Spinal cord (tissue), 10 donors: ENCODE results near the gene PITX2. TPM values are rescaled to one million over a fixed set of nuclear protein-coding genes. Genes with fewer than 3 reads are reported as not detected.

Source experiments
- DNase-seq, 6 donors: peaks; one replicate each; pipeline versions ENCODE4 v3.0.0 to v3.0.0-alpha.2; 2013 to 2015; ENCODE audit warnings: low spot score in 6 of 6, low read depth in 4 of 6
- H3K27ac ChIP-seq: one replicate; pipeline ENCODE4 v1.5.1; 2013; ENCODE audit warnings: low read depth, low read length, control low read depth
- H3K27me3 ChIP-seq: one replicate; pipeline ENCODE4 v1.6.1; 2013; ENCODE audit warnings: low read length; ENCODE audit not compliant: control insufficient read depth, insufficient read depth
- H3K36me3 ChIP-seq: one replicate; pipeline ENCODE4 v1.6.1; 2013; ENCODE audit warnings: low read length; ENCODE audit not compliant: control insufficient read depth, insufficient read depth
- H3K4me1 ChIP-seq: one replicate; pipeline ENCODE4 v1.6.1; 2013; ENCODE audit warnings: low read length; ENCODE audit not compliant: control insufficient read depth, insufficient read depth
- H3K4me3 ChIP-seq: one replicate; pipeline ENCODE4 v1.5.1; 2013; ENCODE audit warnings: low read depth, low read length, control low read depth
- H3K9me3 ChIP-seq: one replicate; pipeline ENCODE4 v1.6.1; 2013; ENCODE audit warnings: low read length; ENCODE audit not compliant: control insufficient read depth, insufficient read depth
- WGBS: methylation state at CpG from one replicate; pipeline ENCODE4 v1.1.5; 2013; ENCODE audit warnings: missing lambda C conversion rate; ENCODE audit not compliant: insufficient coverage; 5-methylcytosine and 5-hydroxymethylcytosine counted together
- polyA plus RNA-seq, 2 donors: library from polyadenylated mRNA; unstranded; fragments of 120-200 nt; gene quantifications; one replicate each; pipeline ENCODE4 v1.2.1, GENCODE V29; 2013; ENCODE audit not compliant: insufficient read length in 2 of 2
- total RNA-seq, 2 donors: library from RNA; depleted of rRNA in 1 of 2; stranded (reverse); fragments of 120-200 nt in 1 of 2; fragments of >200 nt in 1 of 2; gene quantifications; one replicate each; pipeline versions ENCODE4 v1.2.3 to v1.2.4, GENCODE V29; 2013 to 2014
- donor health status: healthy.

The PITX2 gene
- total and polyA plus RNA-seq, 4 donors = 0.33 to 2.6 (median 1.4) TPM

- no peaks in the 10 kb centered on the region for H3K36me3 ChIP-seq
- H3K4me1 ChIP-seq = peaks cover 17% of the 10 kb centered on the region
- H3K27ac ChIP-seq = no peak overlapping the region
- DNase-seq = peak in 2 of 6 donors; percentile 13 to 15
- no peaks in the 10 kb centered on the region for H3K9me3 ChIP-seq
- peaks cover 90% of the 10 kb centered on the region for H3K27me3 ChIP-seq
- 3% methylated on average over 22 of the region's 30 CpGs for WGBS
- H3K4me3 ChIP-seq = no peak overlapping the region
Measured at GRCh38 chr4:110611968-110612447, 10.9 kb downstream of the PITX2 start.

- peak in 1 of 6 donors; percentile 13 for DNase-seq
- no peaks in the 10 kb centered on the region for H3K9me3 ChIP-seq
- no peak overlapping the region for H3K4me3 ChIP-seq
- no peaks in the 10 kb centered on the region for H3K36me3 ChIP-seq
- H3K27ac ChIP-seq = no peak overlapping the region
- peaks cover 82% of the 10 kb centered on the region for H3K27me3 ChIP-seq
- WGBS = under 1% methylated on average over 50 of the region's 54 CpGs
- peaks cover 17% of the 10 kb centered on the region for H3K4me1 ChIP-seq
Measured at GRCh38 chr4:110610940-110611831, 11.7 kb downstream of the PITX2 start.

- no peak for DNase-seq
- Histone ChIP-seq H3K27me3 (peaks cover 76% of the 10 kb centered on the region), H3K27ac (no peak overlapping the region), H3K4me3 (no peak overlapping the region), H3K4me1 (peaks cover 17% of the 10 kb centered on the region), H3K9me3 (no peaks in the 10 kb centered on the region), H3K36me3 (no peaks in the 10 kb centered on the region)
- WGBS = 3% methylated on average over 15 of the region's 20 CpGs
Measured at GRCh38 chr4:110610620-110610939, 12.3 kb downstream of the PITX2 start.

GRCh38 chr4:110609044-110609750 lies 13.7 kb downstream of the PITX2 start:
- WGBS = no CpG with 5 or more reads among the region's 6 CpGs
- H3K4me1 ChIP-seq = peaks cover 17% of the 10 kb centered on the region
- H3K4me3 ChIP-seq = no peak overlapping the region
- no peaks in the 10 kb centered on the region for H3K36me3 ChIP-seq
- H3K27ac ChIP-seq = no peak overlapping the region
- no peaks in the 10 kb centered on the region for H3K9me3 ChIP-seq
- DNase-seq = no peak
- peaks cover 62% of the 10 kb centered on the region for H3K27me3 ChIP-seq

GRCh38 chr4:110605077-110605476 lies 17.8 kb downstream of the PITX2 start:
- Histone ChIP-seq H3K4me3 (no peak overlapping the region), H3K27me3 (peaks cover 27% of the 10 kb centered on the region), H3K27ac (no peak overlapping the region), H3K4me1 (no peaks in the 10 kb centered on the region), H3K36me3 (no peaks in the 10 kb centered on the region), H3K9me3 (no peaks in the 10 kb centered on the region)
- DNase-seq = no peak
- WGBS = no CpG with 5 or more reads among the region's 1 CpG

GRCh38 chr4:110602061-110602460 lies 20.8 kb downstream of the PITX2 start:
- Histone ChIP-seq H3K27ac (no peak overlapping the region), H3K4me1 (no peaks in the 10 kb centered on the region), H3K9me3 (no peaks in the 10 kb centered on the region), H3K36me3 (no peaks in the 10 kb centered on the region), H3K27me3 (peaks cover 7% of the 10 kb centered on the region), H3K4me3 (no peak overlapping the region)
- no peak for DNase-seq
- 83% methylated on average over 1 of the region's 2 CpGs for WGBS

GRCh38 chr4:110597582-110597981 lies 25.3 kb downstream of the PITX2 start:
- Histone ChIP-seq H3K27me3 (no peaks in the 10 kb centered on the region), H3K27ac (no peak overlapping the region), H3K9me3 (no peaks in the 10 kb centered on the region), H3K4me3 (no peak overlapping the region), H3K36me3 (no peaks in the 10 kb centered on the region), H3K4me1 (no peaks in the 10 kb centered on the region)
- DNase-seq = no peak

- no CpG with 5 or more reads among the region's 2 CpGs for WGBS
- H3K27me3 ChIP-seq = no peaks in the 10 kb centered on the region
- no peaks in the 10 kb centered on the region for H3K36me3 ChIP-seq
- H3K4me1 ChIP-seq = no peaks in the 10 kb centered on the region
- H3K9me3 ChIP-seq = no peaks in the 10 kb centered on the region
- no peak overlapping the region for H3K27ac ChIP-seq
- no peak overlapping the region for H3K4me3 ChIP-seq
- no peak for DNase-seq
Measured at GRCh38 chr4:110596431-110596830, 26.4 kb downstream of the PITX2 start.

- no CpG with 5 or more reads among the region's 1 CpG for WGBS
- DNase-seq = no peak
- no peak overlapping the region for H3K4me3 ChIP-seq
Measured at GRCh38 chr4:110595583-110595982, 27.3 kb downstream of the PITX2 start.

GRCh38 chr4:110589297-110589696 lies 33.6 kb downstream of the PITX2 start:
- H3K27me3 ChIP-seq = no peaks in the 10 kb centered on the region
- DNase-seq = peak in 1 of 6 donors; percentile 28
- no peaks in the 10 kb centered on the region for H3K9me3 ChIP-seq
- no peaks in the 10 kb centered on the region for H3K4me1 ChIP-seq
- no peak overlapping the region for H3K27ac ChIP-seq
- no peak overlapping the region for H3K4me3 ChIP-seq
- H3K36me3 ChIP-seq = peaks cover 2% of the 10 kb centered on the region

More at GRCh38 chr4:110595583-110595982, 27.3 kb downstream of the PITX2 start:
- Histone ChIP-seq H3K4me1 (no peaks in the 10 kb centered on the region), H3K27me3 (no peaks in the 10 kb centered on the region), H3K9me3 (no peaks in the 10 kb centered on the region), H3K36me3 (no peaks in the 10 kb centered on the region), H3K27ac (no peak overlapping the region)
